Gastrocnemius medialis (tissue), 4 donors: ENCODE measurements around the gene CAMP.

Experiments
- CTCF ChIP-seq, 5 experiments: fragments of 450-650 bp in 3 of 5; fragments of 200-600 bp in 2 of 5; sonication (generic) in 2 of 5; IDR thresholded peaks in 4 of 5; conservative IDR thresholded peaks in 1 of 5; 1 replicate in 4 of 5; 2 replicates in 1 of 5; pipeline ENCODE4 v1.5.1; 2016 to 2019; ENCODE audit warnings: antibody characterized with exemption in 5 of 5, mild to moderate bottlenecking in 3 of 5, moderate library complexity in 3 of 5
- POLR2A ChIP-seq, 2 donors: fragments of 450-650 bp; IDR thresholded peaks; one replicate each; pipeline ENCODE4 v1.6.1; 2017; ENCODE audit warnings: antibody characterized with exemption in 2 of 2, mild to moderate bottlenecking in 2 of 2, moderate library complexity in 2 of 2

GRCh38 chr3:48269592-48269991, 46.3 kb downstream of the CAMP start:
- TF ChIP-seq CTCF (IDR thresholded peaks at IDR 0.05 in 4 of 5, conservative IDR thresholded peaks at IDR 0.05 in 1 of 5) (no peak), POLR2A (IDR thresholded peaks at IDR 0.05) (no peak)
